Loucy (cell line): ENCODE measurements around the gene ARL2.
A peak's percentile ranks its signal among the peaks of the same experiment; 100 is the strongest.

Source experiments
- CTCF ChIP-seq: fragments of 200-600 bp; sonication (generic); conservative IDR thresholded peaks from 2 replicates; pipeline ENCODE4 v1.5.1; 2014; ENCODE audit warnings: mild to moderate bottlenecking, antibody characterized with exemption, low read length
- EZH2phosphoT487 ChIP-seq: fragments of 200-600 bp; IDR thresholded peaks from 2 replicates; pipeline ENCODE4 v1.6.1; 2018; ENCODE audit warnings: antibody characterized with exemption, mild to moderate bottlenecking, moderate library complexity, borderline replicate concordance

GRCh38 chr11:65027213-65028067 is 13.5 kb downstream of the ARL2 start, which contains the start of gene SNX15:
- peak; percentile 41 for TF ChIP-seq CTCF
- TF ChIP-seq EZH2phosphoT487: no peak
